T47D (cell line): ENCODE data around the gene IL11RA.

Source experiments
- DNase-seq, 2 experiments: peaks; one replicate each; pipeline versions ENCODE4 v3.0.0 to v3.0.0-alpha.2; 2011 to 2012; ENCODE audit warnings: low read depth in 1 of 2, low spot score in 1 of 2
- JUND ChIP-seq: IDR thresholded peaks from 2 replicates; pipeline ENCODE4 v1.6.1; 2012; ENCODE audit warnings: low read depth
- in situ Hi-C: cut with HindIII; loops from 2 replicates; pipeline ENCODE4 v1.10.0; 2016; ENCODE audit warnings: low sequenced_read_pairs, low pct_unique_long_range_greater_than_20kb

The IL11RA gene

DNA sequence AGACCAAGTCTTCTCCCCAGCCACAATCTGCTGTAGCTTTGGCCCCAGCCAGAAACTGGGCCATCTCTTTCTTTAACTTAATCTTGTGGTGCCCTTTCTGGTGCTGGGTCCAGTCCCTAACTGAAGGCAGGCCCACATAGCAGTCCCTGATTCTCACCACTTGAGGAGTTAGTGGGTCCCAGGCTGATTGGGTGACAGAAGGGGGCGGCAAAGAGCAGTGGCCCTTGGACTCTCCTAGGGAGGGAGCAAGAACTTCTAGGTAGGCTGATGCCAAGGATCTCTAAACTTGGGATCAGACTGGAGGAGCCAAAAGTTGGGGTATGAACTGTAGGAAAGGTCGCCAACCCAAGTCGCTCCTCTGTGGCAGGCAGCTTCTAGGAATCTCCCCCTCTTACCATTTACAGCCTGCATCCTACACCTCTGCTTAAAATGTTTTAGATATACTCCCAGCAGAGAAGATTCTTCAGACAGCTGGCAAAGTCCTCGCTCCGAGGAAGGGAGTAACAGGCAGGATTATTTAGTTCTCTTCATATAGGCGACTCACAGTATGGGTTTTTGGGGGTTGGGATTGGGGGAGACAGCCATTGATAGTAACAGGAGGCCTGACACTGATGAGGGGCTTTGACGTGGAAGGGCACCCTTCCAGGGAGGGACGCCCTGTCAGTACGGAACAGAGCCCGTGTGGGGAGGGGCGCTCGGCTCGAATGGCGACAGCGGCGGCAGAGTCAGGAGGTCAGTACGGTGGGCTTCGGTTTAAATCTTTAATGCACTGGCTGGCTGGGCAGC, 12.5 kb downstream of the IL11RA start:
- peak; percentile 51 to 85 for DNase-seq
- in situ Hi-C loops, result no loop called here
- no peak for TF ChIP-seq JUND

GRCh38 chr9:34665067-34665380, 13.0 kb downstream of the IL11RA start:
- no peak for DNase-seq
- in situ Hi-C loops, result no loop called here

GRCh38 chr9:34665381-34666250, 13.6 kb downstream of the IL11RA start:
- in situ Hi-C loops, result no loop called here
- no peak for TF ChIP-seq JUND

More at GRCh38 chr9:34665067-34665380, 13.0 kb downstream of the IL11RA start:
- TF ChIP-seq JUND, result no peak

GRCh38 chr9:34669809-34670562, 18.0 kb downstream of the IL11RA start:
- in situ Hi-C loops, result no loop called here
- no peak for DNase-seq
- no peak for TF ChIP-seq JUND

More at GRCh38 chr9:34665381-34666250, 13.6 kb downstream of the IL11RA start:
- peak; percentile 75 to 94 for DNase-seq

DNA sequence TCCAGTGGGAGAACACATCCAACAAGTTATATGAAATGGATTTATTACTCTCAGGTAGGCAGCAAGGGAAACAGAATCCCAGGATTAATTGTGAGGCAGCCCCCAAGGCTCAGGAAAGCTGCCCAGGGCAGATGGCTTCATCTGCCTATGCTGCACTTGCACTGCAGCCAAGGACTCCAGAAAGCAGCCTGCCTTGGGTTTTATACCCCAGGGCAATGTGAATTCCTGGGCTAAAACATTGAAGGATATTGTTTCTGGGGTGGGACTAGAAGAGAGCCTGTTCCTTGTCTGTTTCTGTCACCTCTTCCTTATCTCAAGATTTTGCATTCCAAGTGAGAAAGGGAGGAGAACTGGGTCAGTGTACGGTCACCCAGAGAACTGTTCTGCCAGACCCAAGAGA, 19.3 kb downstream of the IL11RA start:
- in situ Hi-C loops, result no loop called here
- no peak for DNase-seq
- TF ChIP-seq JUND, result no peak

DNA sequence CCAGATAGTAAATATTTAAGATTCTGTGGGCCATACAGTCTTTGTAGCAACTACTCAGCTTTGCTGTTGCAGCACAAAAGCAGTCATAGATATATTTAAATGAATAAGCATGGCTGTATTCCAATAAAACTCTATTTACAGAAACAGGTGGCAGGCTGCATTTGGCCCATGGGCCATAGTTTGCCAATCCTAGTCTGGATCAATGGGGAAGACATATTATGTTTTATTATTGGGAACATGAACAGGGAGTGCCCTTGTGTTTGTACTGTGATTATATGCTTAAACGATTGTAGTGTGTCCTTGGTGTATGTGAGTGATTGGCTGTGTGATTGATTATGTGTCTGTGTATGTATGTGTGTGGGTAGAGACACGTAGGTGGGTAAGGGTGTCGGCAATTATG, 22.5 kb downstream of the IL11RA start:
- in situ Hi-C loops, result no loop called here
- DNase-seq, result no peak
- no peak for TF ChIP-seq JUND

DNA sequence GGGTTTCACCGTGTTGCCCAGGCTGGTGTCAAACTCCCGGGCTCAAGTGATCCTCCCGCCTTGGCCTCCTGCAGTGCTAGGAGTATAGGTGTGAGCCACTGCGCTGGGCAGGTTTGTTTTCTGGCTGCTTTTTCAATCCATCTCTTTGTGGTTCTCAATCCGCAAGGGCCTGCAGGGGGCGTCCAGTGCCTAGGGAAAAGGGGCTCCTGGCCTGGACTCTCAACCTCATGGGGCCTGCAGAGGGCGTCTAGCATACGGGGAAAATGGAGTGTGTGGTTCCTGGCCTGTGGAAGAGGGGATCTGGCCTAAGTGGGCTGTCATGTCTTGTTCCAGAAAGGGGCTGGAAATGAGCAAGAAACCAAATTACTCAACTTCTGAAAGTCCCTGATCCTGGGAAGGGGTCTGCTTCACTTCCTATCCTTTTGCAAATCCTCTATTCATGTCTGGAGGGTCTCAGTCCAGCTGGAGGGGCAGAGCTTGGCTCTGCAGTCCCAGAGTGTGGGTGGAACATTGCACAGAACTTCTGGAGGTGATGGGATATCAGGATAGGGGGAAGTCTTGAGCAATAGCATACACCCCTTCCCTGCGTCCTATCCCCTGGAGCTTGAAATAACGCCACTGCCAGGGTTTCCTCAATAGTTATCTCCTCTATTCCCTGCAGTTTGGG, 23.2 kb downstream of the IL11RA start:
- no peak for TF ChIP-seq JUND

DNA sequence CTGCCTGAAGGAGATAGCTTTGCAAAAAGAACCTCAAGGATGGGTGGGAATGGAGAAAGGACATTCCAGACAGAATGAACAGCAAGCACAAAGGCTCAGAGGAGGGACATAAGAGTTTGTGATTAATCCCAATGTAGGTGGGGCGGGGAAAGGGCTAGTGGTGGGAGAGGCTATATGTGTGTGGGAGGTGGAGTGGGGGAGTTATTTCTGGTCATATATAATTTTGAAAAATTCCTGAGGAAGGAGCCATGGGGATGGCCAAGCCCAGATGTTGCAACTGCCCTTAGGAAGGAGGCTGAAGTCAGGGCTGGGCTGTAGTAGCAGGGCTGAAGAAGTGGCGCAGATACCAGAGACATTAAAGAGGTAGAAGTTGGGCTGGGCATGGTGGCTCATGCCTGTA, 23.9 kb downstream of the IL11RA start:
- no peak for TF ChIP-seq JUND

More for the DNA sequence above, 23.2 kb downstream of the IL11RA start:
- in situ Hi-C loops, result no loop called here
- DNase-seq, result peak; percentile 31 to 74

DNA sequence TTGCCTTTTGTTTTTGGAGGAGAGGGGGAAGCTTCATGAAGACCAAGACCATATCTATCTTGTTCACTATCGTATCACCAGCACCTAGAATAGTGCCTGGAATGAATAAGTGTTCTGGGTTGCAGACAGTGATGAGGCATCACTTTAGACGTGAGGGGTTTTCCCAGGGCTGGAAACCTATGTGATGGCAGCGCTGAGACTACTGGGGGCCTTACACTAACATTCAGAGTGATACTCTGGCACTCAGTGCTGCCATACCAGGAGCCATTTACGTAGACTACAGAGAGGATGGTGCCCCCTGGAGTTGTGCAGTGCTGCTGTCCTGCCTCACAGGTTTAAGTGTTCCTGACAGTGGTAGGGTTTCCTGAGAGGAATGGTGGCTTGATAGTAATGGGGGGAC, 32.2 kb downstream of the IL11RA start:
- in situ Hi-C loops, result no loop called here
- TF ChIP-seq JUND, result no peak
- no peak for DNase-seq

More for the DNA sequence above, 23.9 kb downstream of the IL11RA start:
- in situ Hi-C loops, result no loop called here
- DNase-seq, result no peak

- no peak for TF ChIP-seq JUND
- in situ Hi-C loops, result no loop called here
- no peak for DNase-seq
Observed at GRCh38 chr9:34684816-34685215, 32.8 kb downstream of the IL11RA start.

- TF ChIP-seq JUND, result no peak
- no peak for DNase-seq
- in situ Hi-C loops, result no loop called here
Observed at GRCh38 chr9:34685591-34685990, 33.6 kb downstream of the IL11RA start.

DNA sequence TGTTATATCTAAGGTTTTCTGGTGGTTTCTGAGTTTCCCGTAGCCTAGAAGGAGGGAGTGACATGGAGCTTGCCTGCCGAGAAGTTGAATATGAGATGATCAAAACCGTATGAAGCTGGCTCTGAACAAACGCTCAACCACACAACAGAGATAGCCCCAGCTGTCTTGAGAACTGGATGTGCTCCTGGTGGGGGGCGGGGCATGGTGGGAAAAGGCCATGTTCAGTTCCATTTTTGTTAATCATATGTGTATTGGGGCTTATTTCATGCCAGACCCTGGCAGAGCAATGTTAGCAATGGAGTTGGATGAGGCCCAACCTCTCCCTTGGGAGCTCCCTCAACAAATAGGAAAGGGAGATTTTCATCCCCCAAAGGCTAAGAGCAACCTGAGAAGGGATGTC, 34.2 kb downstream of the IL11RA start:
- in situ Hi-C loops, result no loop called here
- no peak for TF ChIP-seq JUND
- DNase-seq, result no peak
